IPS-18c (cell line): Measurements from ENCODE around the gene DUS4L.

Source experiments
- H3K4me3 ChIP-seq: 2 replicates; pipeline ENCODE4 v1.7.0; 2013; ENCODE audit warnings: low read depth, mild to moderate bottlenecking, low read length, moderate library complexity; ENCODE audit not compliant: insufficient read depth
- H3K9me3 ChIP-seq: one replicate; pipeline ENCODE4 v1.6.1; 2013; ENCODE audit warnings: mild to moderate bottlenecking, low read length, moderate library complexity; ENCODE audit not compliant: control insufficient read depth, insufficient read depth

Gene DUS4L

DNA sequence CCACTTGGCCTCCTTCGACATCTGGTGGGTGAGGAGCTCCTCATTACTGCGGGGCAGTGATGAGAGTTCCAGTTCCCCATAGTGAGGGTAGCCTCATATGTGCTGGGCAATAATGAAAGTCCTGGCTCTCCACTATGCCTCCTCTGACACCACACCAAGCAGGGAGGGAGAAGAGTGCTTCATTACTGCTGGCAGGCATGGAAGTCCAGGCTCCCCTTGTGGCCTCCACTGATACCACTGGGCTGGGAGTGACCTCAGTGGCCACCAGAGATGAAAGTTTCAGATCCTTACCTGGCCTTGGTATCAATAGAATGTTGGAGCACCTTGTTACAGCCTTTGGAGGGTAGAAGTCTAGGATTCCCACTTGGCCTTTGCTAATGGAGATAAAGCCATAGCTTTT lies 6.5 kb downstream of the DUS4L start:
- Histone ChIP-seq H3K4me3 (no peak overlapping the region), H3K9me3 (no peaks in the 10 kb centered on the region)

DNA sequence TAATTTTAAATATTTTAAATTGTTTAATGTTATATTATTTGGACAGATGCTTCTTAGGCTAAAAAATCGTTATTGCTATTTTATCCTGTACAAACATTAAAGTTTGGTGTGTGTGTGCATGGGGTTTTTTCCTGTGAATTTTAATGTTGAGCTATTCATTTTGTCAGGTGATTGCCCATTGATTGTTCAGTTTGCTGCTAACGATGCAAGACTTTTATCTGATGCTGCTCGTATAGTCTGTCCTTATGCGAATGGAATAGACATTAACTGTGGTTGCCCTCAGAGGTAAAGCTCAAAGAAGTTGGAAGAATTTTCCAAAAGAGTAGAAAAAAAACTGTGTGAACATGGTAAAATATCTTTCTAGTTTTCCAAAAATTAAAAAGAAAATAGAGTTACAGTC lies 9.8 kb downstream of the DUS4L start:
- Histone ChIP-seq H3K9me3 (no peaks in the 10 kb centered on the region), H3K4me3 (no peak overlapping the region)

DNA sequence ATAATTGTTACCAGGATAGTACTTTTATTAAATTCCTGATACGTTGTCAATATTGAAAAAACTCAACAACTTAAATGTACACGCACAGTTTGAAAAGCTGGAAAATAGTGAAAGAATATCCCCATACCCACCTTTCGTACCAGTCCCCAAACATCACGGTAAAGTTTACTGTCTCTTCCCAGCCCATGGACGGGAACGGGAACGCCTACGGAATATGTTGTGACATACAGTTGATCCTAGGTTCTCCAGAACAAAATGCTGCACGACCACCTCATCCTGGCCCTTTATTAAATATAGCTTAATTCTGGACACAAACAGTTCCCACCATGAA lies 15.7 kb downstream of the DUS4L start:
- Histone ChIP-seq H3K4me3 (peak overlapping the region; percentile 80), H3K9me3 (no peaks in the 10 kb centered on the region)

DNA sequence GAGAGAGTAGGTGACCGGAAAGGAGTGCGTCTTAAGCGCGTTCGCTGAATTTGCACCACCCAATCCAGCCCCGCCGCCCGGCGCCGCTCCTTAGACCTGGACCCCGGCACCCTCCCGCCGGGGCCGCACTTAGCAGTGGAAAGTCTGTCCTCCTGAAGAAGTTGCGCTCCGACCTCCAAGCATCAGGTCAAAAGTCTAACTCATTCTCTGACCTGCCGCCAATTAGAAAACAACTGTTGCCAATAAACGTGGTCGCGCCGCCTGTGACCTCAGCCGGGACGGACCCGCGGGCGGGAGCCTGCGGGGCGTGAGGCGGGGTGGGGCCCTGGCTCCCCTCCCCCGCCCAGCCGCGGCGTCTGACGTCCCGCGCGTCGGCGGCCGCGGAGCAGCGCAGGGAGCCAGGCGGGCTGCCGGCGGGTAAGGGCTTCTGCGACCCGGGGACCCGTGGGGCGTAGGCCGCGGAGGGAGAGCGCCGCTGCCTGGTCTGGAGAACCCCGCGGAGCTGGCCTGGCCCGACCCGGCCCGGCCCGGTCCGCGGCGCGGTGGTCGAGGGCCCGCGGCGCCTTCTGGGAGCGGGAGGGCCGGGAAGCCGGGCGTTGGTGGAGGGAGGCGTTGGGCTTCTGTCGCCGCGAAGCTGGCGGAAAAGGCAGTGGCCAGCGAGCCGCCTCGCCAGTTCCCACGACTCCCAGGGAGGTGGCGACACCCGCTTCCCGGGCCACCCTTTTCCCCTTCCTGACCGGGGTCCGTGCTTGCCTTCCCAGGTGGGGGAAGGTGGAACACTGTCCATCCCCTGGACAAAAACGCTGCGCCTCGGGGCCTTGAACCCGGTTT lies 16.3 kb downstream of the DUS4L start, which contains the start of gene BCAP29:
BCAP29 (plus strand) TSS at position 362 of the 831 bp plus-strand sequence. CDS start 527 bp downstream, outside the sequence.
- Histone ChIP-seq H3K9me3 (no peaks in the 10 kb centered on the region), H3K4me3 (peak within 1 kb of the TSS; percentile 80)

DNA sequence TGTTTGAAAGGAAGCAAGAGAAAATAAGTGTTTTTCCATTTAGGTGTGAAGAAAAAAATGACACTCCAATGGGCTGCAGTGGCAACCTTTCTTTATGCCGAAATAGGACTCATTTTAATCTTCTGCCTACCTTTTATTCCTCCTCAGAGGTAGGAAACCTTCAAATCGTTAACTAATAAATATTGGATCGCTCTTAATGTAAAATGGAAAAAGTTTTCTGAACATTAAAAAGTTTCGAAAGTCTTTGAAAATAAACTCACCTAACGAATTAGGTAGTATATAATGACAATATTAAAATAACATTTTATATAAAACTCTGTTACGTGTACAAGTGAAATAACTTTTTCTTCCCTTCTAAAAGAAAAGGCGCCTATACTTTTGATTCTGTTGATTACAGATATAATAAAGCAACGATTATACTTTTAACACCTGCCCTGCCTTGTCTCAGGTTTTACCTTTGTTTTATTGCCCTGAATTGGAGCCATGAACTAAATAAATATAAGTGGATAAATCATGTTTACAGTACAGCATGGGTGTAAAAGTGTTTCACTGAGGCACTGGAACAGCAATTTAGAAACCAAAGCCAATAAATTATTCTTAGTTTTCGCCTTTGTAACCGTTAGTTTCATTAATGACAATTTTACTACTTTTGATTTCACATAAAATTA lies 17.1 kb downstream of the DUS4L start:
- H3K9me3 ChIP-seq: no peaks in the 10 kb centered on the region

DNA sequence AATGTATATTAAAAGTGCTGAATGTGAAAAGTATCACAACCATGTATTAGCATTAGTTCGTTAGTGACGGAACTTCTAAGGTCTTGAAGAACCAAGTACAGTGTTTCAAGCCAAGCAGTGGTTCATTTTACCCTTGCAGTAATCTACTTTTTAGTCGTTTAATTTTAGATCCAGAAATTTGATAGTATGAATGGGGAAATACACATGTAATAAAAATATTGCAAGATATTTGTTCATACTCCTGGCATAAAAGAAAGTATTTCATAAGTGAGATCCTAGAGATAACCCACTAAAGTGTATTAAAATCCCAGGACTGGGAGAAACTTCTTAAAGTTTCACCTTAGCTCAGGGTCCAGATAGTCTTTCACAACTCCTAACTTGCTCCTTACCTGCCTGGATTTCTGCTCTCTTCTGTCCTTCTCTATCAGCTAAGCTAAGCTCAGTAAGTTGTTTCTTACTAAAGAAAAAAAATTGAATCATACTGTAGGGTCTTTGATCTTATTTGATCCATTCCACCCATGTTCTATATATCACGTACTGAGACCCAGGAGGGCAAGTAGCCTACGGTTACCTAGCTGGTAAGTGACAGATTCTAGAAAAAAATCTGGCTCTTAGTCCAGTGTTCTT lies 17.7 kb downstream of the DUS4L start:
- Histone ChIP-seq H3K4me3 (no peak overlapping the region), H3K9me3 (no peaks in the 10 kb centered on the region)

More for the DNA sequence above, 17.1 kb downstream of the DUS4L start:
- peak overlapping the region; percentile 80 for H3K4me3 ChIP-seq

DNA sequence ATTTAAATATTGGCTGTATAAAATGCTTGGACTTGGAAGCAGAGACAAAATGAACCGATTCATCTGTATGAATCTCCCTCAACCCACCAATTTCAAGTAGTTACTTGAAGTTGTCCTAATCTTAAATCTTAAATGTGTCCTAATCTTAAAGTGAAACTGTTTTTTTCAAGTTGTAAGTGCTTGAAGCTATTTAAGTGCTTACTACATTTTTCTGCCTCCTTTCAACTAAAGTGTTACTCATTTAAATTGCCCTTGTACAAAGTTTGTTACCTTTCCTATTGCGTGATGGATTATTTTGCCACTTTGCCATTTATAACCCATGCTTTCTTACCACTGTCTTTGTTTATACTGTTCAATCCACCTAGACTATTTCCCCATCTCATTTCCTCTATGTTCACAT lies 19.1 kb downstream of the DUS4L start:
- Histone ChIP-seq H3K9me3 (no peaks in the 10 kb centered on the region), H3K4me3 (no peak overlapping the region)

DNA sequence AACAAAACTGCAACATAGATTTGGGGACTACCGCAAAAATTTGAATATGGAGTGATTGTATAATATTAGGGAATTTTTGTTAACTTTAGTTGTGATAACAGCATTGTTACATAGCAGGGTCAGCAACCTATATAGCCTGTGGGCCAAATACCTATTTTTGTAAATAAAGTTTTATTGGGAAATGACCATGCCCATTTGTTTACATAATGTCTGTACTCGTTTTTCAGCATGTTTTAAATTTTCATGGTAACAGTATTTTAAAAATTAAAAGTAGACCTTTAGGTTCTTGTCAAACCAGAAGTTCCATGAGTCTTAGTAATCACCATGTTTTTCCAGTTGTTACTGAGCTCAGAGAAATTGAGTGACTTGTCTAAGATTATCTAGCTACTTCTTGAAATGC lies 20.9 kb downstream of the DUS4L start:
- Histone ChIP-seq H3K4me3 (no peak overlapping the region), H3K9me3 (no peaks in the 10 kb centered on the region)

DNA sequence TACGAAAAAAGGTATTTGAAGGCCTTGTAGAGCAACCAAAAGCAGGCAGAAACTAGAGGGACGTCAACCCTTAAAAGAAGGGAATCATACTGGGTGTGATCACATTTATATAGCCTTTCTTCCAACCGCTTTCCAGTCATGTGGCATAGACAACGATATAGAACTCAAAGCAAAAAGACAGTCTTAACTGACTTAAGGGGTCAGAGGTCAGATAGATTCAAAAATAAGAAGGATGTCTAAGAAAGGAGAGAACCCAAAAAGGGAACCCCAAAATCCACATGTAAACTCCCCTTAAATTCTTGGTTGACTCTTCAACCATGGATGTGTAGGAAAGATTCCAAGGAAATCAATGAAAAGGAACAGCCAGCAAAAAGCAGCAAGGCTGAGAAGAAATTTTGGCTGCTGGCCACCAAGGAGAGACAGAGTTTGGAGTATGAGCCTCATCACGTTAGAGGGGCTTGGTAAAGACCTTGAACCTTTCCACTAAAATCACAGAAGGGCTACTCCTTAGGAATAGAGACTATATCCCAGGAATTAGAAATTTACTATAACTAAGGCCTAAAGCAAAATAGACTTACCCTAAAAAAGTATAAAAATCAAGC lies 24.9 kb downstream of the DUS4L start:
- Histone ChIP-seq H3K4me3 (no peak overlapping the region), H3K9me3 (no peaks in the 10 kb centered on the region)

DNA sequence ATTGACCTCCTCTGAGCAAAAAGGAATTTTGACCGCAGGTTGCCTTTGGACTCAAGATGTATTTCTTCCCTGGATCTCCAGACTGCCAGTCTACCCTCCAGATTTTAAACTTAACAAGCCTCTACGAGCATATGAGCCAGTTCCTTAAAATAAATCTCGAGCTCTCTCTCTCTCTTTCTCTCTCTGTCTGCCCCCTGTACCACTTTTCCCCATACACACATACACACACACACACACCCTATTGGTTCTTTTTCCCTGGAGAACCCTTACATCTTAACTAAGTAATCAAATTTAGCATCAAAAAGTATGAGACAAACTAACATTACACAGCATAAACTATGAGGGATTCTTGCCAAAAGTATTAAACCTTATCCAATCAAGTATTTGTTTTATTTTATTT lies 27.6 kb downstream of the DUS4L start:
- Histone ChIP-seq H3K4me3 (no peak overlapping the region), H3K9me3 (no peaks in the 10 kb centered on the region)

DNA sequence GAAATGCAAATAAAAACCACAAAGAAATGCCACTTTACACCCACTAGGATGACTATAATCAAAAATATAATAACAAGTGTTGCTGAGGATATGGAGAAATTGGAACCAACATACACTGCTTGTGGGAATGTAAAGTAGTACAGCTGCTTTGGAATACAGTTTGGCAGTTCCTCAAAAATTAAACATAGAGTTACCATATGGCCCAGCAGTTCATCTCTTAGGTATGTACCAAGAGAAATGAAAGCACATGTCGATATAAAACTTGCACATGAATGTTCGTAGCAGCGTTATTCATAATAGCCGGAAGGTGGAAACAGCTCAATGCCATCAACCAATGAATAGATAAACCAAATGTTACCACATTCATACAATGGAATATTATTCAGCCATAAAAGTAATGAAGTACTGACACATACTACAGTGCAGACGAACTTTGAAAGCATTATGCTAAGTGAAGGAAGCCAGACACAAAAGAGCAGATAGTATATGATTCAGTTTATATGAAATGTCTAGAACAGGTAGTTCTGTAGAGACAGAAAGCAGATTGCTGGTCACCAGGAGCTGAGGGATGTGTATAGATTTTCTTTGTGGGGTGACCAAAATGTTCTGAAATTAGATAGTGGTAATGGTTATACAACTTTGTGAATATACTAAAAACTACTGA lies 28.7 kb downstream of the DUS4L start:
- H3K4me3 ChIP-seq: no peak overlapping the region
- no peaks in the 10 kb centered on the region for H3K9me3 ChIP-seq

DNA sequence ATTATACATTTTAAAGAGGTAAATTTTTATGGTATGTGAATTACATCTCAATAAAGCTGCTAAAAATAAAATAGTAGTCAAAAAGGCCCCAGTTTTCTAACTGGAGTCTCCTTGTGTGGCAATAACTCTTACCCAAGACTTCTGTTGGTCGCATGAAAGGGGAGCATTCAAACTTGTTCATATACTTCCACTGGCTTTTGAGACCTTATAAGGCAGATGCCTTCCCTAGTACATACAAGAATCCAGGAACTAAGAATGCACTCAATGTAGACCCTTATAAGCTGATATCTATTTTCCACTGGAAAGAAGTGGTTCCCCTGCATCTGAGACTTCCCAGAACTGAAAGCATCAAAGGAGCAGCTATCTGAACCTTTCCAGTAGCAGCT lies 29.2 kb downstream of the DUS4L start:
- H3K4me3 ChIP-seq: no peak overlapping the region
- no peaks in the 10 kb centered on the region for H3K9me3 ChIP-seq

DNA sequence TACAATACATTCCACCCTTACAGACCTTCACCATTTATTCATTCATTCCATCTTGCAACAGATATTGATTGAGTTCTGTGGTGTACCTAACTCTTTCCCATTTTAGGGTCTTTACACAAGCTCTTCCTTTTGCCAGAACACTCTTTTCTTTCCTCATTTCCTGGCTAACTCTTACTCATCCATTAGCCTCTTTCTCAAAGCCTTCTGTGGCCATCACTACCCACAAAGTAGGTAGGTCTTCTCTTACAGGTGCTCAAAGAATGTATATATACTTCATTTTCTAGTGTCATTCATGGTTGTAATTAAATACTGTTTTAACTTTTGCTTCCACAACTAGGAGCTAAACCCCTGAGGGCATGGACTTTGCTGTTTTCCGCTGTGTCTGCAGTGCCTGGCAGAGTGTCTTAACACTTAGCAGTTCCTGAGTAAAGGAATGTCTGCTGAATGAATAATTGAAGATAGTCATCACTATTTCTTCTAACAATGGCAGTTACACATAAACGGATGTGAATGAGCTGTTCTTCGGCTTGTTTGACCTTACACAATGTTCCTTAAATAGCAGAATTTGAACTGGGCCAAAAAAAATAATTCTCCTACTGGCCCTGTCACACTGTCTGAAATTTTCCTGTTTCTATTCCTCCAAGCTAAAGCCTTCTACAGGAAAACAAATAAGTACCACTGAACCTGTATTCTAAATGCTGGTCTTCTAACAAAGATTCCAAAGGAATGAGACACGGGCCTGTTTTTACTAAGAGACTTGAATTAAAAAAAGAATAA lies 31.4 kb downstream of the DUS4L start:
- H3K9me3 ChIP-seq: no peaks in the 10 kb centered on the region
- no peak overlapping the region for H3K4me3 ChIP-seq

DNA sequence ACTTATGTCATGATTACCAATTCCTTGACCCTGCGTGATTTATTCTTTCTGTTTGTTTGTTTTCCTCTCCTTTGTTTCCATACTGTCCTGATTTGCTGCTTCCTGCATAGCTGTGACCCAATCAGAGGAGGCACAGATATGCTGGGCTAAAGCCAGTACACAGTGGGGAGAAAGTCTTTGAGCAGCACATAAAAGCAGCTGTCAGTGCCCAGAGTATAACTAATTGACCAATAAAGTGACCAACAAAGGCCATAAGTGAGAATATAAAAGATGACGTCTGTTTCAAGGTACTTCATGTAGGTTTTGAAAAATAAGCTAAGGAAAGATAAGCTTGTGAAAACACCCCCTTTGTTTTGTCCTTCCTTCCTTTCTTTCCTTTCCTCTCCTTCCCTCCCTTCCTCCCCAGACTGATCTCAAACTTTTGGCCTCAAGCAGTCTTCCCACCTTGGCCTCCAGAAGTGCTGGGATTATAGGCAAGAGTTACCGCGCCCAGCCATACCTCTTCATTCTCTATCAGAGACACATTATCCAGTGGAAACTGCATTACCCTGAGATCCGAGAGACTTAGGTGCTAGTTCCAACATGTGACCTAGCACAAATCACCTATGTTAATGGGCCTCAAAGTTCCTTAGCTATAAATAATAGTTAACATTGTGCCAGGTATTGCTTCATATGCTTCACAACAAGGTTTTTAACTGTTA lies 33.3 kb downstream of the DUS4L start:
- no peaks in the 10 kb centered on the region for H3K9me3 ChIP-seq
- H3K4me3 ChIP-seq: no peak overlapping the region

DNA sequence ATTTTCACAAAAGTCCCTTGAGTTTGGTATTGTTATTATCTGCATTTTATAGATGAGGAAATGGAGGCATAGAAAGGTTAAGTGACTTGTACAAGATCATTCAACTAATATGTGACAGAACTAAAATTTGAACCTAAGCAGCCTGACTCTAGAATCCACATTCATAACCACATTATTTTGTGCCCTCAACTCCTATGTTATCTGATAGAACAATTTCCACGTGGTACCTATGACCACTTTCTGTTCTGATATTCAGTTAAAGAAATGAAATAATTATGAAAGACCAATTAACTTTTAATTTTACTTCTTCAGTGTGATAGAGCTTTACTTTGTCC lies 33.8 kb downstream of the DUS4L start:
- no peaks in the 10 kb centered on the region for H3K9me3 ChIP-seq
- H3K4me3 ChIP-seq: no peak overlapping the region

DNA sequence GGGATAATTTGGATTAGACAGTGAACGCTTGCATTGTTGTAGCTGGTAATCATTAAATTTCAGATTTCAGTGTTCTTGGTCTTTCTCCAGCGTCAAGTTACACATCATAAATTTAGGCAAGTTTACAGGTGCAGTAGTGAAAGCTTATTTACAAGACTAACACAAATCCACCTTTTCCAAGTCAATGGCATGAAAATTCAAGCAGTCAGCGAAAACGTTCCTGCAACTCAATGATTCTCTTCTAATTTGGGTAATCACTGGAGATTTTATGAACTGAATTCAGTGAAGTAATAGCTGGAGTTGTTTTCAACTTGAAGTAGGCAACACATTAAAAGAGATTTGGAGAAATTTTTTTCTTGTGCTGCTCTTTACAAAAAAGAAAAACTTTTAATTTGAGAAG lies 34.2 kb downstream of the DUS4L start:
- H3K9me3 ChIP-seq: no peaks in the 10 kb centered on the region
- no peak overlapping the region for H3K4me3 ChIP-seq
